Osteocyte (in vitro differentiated cells): ENCODE results near the gene BANF1. TPM values are rescaled to one million over a fixed set of nuclear protein-coding genes. Genes with fewer than 3 reads are reported as not detected.
A peak's percentile ranks its signal among the peaks of the same experiment; 100 is the strongest.

Experiments
- DNase-seq: peaks from one replicate; pipeline ENCODE4 v3.0.0; 2021; ENCODE audit warnings: mixed read lengths; ENCODE audit not compliant: unreplicated experiment; ENCODE audit errors: extremely low spot score
- H3K27ac Mint-ChIP-seq: one replicate; pipeline ENCODE4 v1.8.0; 2021; ENCODE audit warnings: mild to moderate bottlenecking, mixed read lengths; ENCODE audit not compliant: unreplicated experiment
- H3K27me3 Mint-ChIP-seq: one replicate; pipeline ENCODE4 v1.8.0; 2021; ENCODE audit warnings: mixed read lengths; ENCODE audit not compliant: unreplicated experiment
- H3K36me3 Mint-ChIP-seq: one replicate; pipeline ENCODE4 v1.8.0; 2021; ENCODE audit warnings: mixed read lengths; ENCODE audit not compliant: unreplicated experiment
- H3K4me1 Mint-ChIP-seq: one replicate; pipeline ENCODE4 v1.8.0; 2021; ENCODE audit warnings: mixed read lengths; ENCODE audit not compliant: unreplicated experiment
- H3K4me3 Mint-ChIP-seq: one replicate; pipeline ENCODE4 v1.8.0; 2021; ENCODE audit warnings: mild to moderate bottlenecking, moderate library complexity, mixed read lengths; ENCODE audit not compliant: unreplicated experiment
- H3K9me3 Mint-ChIP-seq: one replicate; pipeline ENCODE4 v1.8.0; 2021; ENCODE audit warnings: mixed read lengths; ENCODE audit not compliant: unreplicated experiment
- total RNA-seq: library from RNA; stranded (reverse); gene quantifications from 2 replicates; pipeline ENCODE4 v1.2.1, GENCODE V29; 2021
- TF ChIP-seq, protein P1 (sequence below): fragments of 200-600 bp; sonication (generic); IDR thresholded peaks from 2 replicates; pipeline ENCODE4 v1.5.0; 2021; ENCODE audit warnings: antibody characterized with exemption, mild to moderate bottlenecking, moderate library complexity

BANF1 gene
- total RNA-seq, 1 donor from 2014 or later = 216 TPM

DNA sequence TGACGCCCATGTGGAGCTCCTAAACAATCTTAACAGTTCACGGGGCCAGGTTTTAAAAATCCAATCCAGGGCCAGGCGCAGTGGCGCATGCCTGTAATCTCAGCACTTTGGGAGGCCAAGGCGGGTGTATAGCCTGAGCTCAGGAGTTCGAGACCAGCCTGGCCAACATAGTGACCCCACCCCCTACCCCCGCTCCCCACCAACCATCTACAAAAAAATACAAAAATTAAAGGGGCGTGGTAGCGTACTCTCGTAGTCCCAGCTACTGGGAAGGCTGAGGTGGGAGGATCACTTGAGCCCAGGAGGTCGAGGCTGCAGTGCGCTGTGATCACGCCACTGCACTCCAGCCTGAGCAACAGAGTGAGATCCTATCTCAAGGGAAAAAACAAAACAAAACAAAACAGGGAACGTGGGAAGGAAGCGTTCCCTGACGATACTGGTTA, 41.5 kb upstream of the BANF1 start:
- H3K9me3 Mint-ChIP-seq = no peaks in the 10 kb centered on the region
- TF ChIP-seq, protein P1, sequence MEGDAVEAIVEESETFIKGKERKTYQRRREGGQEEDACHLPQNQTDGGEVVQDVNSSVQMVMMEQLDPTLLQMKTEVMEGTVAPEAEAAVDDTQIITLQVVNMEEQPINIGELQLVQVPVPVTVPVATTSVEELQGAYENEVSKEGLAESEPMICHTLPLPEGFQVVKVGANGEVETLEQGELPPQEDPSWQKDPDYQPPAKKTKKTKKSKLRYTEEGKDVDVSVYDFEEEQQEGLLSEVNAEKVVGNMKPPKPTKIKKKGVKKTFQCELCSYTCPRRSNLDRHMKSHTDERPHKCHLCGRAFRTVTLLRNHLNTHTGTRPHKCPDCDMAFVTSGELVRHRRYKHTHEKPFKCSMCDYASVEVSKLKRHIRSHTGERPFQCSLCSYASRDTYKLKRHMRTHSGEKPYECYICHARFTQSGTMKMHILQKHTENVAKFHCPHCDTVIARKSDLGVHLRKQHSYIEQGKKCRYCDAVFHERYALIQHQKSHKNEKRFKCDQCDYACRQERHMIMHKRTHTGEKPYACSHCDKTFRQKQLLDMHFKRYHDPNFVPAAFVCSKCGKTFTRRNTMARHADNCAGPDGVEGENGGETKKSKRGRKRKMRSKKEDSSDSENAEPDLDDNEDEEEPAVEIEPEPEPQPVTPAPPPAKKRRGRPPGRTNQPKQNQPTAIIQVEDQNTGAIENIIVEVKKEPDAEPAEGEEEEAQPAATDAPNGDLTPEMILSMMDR = no peak
- H3K4me3 Mint-ChIP-seq = peak overlapping the region; percentile 92
- H3K27me3 Mint-ChIP-seq = peaks cover 2% of the 10 kb centered on the region
- peaks cover 25% of the 10 kb centered on the region for H3K4me1 Mint-ChIP-seq
- H3K36me3 Mint-ChIP-seq = peaks cover 7% of the 10 kb centered on the region
- no peak for DNase-seq
- peak overlapping the region; percentile 97 for H3K27ac Mint-ChIP-seq

DNA sequence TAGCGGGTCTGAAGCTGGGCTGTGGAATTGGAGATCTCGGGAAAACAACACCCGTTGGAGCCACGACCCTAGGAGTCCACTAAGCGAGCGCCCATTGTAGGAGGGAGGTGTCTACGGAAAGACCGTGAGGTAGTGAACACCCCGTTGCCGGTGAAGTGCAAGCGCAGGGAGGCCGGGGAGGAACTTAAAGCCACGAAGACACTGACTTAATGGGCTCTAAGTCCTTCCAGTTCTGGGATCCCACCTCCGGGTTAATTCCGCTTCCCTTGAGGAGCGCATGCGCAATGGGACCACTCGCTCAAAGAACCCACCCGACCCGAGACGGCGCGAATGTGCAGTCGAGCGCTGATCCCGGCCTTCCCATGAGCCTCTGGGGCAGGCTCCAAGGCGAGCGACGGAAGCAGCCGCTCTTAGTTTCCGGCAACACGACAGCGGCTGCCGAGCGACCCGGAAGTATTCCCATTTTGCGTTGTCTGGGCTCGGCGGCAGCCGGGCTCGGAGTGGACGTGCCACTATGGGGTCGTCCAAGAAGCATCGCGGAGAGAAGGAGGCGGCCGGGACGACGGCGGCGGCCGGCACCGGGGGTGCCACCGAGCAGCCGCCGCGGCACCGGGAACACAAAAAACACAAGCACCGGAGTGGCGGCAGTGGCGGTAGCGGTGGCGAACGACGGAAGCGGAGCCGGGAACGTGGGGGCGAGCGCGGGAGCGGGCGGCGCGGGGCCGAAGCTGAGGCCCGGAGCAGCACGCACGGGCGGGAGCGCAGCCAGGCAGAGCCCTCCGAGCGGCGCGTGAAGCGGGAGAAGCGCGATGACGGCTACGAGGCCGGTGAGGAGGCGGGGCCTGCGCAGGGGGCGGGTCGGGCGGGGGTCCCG, 40.8 kb upstream of the BANF1 start, which contains the start of gene SART1:
Gene SART1, plus strand, starts transcription at position 468 of the 874 bp plus-strand sequence. Its CDS starts 47 bp downstream, at position 515.
- Mint-ChIP-seq H3K27me3 (peaks cover 2% of the 10 kb centered on the region), H3K9me3 (no peaks in the 10 kb centered on the region), H3K36me3 (peaks cover 10% of the 10 kb centered on the region), H3K4me3 (peak within 1 kb of the TSS; percentile 92), H3K27ac (peak within 1 kb of the TSS; percentile 97), H3K4me1 (peaks cover 25% of the 10 kb centered on the region)
- TF ChIP-seq, protein P1 = no peak
- DNase-seq = peak; percentile 99

DNA sequence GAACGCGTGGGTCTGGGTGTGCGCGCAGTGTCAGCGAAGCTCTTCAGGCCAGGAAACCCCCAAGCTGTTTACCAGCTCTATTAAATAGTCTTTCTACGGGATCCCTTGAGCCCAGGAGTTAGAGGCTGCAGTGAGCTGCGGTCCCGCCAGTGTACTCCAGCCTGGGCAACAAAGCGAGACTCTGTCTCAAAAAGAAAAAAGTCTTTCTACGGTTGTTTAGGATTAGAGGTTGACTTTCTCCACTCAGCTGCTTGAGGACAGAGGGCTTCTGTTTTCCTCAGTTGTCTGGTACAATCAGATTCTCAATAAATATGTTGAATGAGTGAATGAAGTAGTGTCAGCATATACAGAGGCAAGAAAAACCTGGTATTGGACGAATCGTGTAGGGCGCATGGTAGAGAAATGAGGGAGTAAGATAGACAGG, 40.1 kb upstream of the BANF1 start:
- TF ChIP-seq, protein P1 = no peak
- Mint-ChIP-seq H3K9me3 (no peaks in the 10 kb centered on the region), H3K36me3 (peaks cover 13% of the 10 kb centered on the region), H3K4me1 (peaks cover 25% of the 10 kb centered on the region), H3K27ac (peak overlapping the region; percentile 62), H3K27me3 (peaks cover 2% of the 10 kb centered on the region), H3K4me3 (peak overlapping the region; percentile 92)
- no peak for DNase-seq

DNA sequence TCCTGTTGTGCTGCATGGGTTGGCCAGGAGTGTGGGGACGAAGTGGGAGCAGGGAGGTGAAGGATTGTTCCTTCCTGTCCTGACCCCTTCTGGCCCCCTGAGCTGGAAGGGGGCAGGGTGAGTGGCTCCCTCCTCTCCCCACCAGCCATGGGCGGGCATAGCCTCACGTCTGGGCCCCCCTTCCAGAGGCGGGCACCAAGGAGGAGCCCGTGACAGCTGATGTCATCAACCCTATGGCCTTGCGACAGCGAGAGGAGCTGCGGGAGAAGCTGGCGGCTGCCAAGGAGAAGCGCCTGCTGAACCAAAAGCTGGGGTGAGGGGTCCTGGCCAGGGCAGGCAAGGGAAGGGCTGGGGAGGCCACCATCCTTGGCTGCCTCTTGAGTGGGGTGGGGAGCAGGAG, 37.4 kb upstream of the BANF1 start:
- TF ChIP-seq, protein P1 = no peak
- peaks cover 26% of the 10 kb centered on the region for H3K36me3 Mint-ChIP-seq
- H3K4me3 Mint-ChIP-seq = no peak overlapping the region
- no peak overlapping the region for H3K27ac Mint-ChIP-seq
- H3K27me3 Mint-ChIP-seq = no peaks in the 10 kb centered on the region
- H3K4me1 Mint-ChIP-seq = peaks cover 25% of the 10 kb centered on the region
- H3K9me3 Mint-ChIP-seq = no peaks in the 10 kb centered on the region
- DNase-seq = no peak
